CMK (cell line): ENCODE data around the gene ADGRB3.
"Not testable (repeated sequence)": the region's sequence is repeated elsewhere in the genome, so short reads cannot be mapped to it uniquely, and the experiment has no call there.

ENCODE experiments used
- DNase-seq: peaks from one replicate; pipeline ENCODE4 v3.0.0-alpha.2; 2010; ENCODE audit warnings: low read depth

The ADGRB3 gene

DNA sequence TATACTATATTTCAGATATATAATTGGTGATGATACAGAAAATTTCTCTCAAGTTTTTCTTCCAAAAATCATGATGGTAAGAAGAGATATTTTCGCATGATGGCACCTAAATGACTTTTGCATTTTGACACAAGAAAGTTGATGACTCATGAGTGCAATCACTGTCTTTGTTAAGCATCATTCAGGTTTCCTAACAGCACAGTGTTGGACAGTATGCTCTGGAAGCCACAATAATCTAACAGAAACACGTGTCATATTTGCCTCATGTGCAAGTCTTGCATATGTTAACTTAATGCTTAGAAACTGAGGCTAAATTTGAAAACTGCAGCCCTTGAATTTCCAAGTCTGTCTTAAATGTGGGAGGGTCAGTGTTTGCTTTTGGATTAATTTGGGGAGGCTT is 628.2 kb downstream of the ADGRB3 start:
- DNase-seq, result no peak

DNA sequence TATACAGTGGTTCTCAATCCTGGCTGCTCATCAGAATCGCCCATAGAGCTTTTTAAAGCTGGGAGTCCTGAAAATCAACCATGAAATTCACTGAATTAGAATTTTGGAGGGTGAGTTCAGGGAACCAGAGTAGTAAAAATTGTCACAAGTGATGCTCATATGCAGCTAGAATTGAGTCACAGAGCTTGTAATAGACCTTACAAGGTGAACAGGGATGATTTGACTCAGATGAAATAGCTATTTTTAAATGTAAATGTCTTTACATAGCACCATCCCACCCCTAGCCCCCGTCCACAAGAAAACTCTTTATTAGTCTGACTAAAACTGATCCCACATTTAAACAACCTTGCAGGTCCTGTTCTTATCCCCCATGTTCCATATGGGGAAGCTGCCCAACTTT is 630.0 kb downstream of the ADGRB3 start:
- DNase-seq, result no peak

DNA sequence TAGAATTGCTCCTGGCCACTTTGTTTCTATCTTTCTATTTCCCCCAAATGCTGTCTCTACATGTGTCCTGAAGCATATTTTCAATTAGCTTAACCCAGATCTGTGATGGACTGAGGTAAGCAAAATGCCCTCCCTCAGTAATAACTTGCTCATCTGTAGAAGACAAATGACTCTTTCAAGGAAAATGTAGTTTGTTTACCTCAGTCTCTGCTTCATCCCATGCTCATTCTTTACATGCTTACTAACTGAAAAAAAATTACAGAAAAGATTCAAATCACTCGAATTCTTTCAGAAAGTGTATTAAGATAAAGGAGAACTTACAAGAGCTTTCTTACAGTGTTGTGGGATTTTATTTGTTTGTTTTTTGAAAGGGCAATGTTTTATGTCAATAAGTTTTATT is 630.6 kb downstream of the ADGRB3 start:
- no peak for DNase-seq

DNA sequence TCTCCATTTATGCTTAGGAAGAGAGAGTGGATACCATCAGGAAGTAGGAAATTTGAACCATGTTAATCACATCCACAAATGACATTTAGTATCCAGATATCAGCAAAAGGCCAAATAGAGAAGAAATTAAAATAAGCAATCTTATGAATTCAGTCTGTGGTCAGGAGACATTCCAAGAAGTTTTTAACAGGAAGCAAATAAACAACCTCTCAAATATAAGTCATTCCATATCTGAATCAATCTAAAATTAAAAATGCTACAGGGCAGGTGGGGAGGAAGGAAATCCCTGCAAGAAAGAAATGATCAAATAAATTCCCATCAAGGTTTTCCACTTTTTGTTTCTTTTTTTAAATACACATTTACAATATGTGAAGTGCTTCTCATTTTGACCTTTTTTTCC is 641.1 kb downstream of the ADGRB3 start:
- no peak for DNase-seq

DNA sequence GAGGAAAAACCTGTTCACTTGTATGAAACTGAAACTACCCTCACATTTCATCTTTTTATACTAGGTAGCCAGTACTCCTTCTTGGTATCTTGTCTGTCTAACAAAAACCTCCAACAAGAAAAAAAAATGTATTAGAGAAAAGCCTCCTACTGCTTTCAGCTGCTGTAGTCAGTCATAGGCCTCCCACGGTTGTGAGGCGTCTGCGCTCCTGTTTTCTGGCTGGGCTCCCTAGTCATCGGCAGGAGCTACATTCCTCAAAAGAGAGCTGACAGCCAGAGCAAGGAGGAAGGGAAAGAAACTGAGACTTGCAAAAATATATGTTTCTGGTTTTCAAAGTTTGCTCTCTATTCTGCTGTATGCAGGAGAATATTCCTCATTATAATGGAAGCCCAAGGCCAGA is 644.7 kb downstream of the ADGRB3 start:
- DNase-seq, result no peak

DNA sequence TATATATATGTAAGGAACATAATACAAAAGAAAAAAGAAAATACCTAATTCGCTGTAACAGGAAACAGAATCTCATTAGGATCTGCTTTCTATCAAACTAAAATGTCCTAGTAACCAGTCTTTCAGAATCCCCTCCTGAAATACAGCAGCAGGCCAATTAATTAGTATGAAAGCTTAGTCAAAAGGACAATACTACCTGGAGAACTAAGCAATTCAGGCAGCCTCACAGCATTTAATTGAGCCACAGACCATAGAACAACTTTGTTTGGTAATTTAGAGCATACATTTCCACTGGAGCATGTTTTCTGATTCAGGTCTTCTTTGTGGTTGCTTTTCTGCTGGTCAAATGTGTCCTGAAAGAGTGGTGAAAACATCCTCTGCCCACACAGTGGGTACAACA is 645.8 kb downstream of the ADGRB3 start:
- no peak for DNase-seq

DNA sequence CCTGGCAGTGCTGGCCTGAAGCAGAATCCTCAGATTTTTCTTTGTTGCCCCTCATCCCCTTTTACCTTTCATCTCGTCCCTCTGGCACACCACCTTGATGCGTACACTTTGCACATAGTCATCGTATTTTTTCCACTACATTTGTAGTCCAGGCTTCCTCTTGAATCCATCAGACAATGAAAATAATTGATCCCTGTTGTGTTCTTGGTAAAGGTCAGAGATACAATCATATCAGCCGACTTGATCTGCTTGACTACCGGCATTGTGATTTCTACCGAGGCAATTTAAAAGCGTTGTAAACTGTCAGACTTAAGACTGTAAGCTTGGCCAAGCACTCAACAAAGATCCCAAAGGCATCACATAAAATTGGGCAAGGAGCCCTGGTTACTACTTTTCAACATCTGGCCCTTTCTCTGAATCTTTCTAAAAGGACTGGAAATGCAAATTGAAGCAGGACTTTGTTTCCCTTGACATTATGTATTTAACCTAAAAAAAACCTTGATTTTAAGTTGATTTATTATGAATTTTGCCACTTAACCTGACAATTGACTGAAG is 649.2 kb downstream of the ADGRB3 start:
- no peak for DNase-seq

DNA sequence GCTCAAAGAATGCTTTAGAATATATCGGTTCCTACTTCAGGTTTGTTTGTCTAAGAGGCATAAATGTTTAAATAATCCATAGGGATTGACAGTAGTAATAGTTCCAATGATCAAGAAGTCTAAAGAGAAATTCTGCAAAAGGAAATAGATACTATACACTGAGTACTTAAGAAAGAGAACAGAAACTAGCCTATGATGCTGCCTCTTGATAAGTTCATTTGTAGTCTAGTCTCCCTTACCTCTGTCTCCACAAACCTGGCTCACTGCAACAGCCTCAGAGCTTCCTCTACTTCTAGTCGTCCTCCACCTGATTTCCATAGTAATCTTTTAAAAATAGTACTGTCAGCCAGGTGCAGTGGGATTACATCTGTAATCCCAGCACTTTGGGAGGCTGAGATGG is 650.0 kb downstream of the ADGRB3 start:
- no peak for DNase-seq

DNA sequence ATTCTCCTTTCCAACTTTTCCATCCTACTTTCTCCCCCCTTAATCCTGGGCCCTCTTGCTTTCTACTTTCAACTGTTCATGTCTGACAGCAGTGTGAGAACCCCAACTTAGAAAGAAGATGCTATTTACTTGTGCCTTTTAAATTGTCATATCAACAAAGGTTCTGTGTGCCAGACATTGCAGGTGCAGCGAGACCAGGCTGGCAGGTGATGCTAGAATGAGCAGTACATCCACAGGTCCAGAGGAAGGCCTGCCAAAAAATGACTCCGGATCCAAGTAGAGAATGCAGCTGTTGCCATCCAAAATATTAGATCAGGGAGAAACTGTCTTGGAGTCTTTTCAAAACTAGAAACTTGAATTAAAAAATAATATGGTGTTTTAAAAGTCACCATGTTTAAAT is 651.2 kb downstream of the ADGRB3 start:
- DNase-seq, result no peak

DNA sequence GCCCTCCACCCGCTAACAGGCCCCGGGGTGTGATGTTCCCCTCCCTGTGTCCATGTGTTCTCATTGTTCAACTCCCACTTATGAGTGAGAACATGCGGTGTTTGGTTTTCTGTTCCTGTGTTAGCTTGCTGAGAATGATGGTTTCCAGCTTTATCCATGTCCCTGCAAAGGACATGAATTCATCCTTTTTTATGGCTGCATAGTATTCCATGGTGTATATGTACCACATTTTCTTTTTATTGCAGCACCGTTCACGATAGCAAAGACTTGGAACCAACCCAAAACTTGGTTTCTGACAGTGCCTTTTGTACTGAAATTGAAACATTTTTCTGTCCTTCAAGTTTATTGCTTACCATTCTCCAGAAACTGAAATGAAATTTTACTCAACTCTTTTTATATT is 653.1 kb downstream of the ADGRB3 start:
- not testable (repeated sequence) for DNase-seq

DNA sequence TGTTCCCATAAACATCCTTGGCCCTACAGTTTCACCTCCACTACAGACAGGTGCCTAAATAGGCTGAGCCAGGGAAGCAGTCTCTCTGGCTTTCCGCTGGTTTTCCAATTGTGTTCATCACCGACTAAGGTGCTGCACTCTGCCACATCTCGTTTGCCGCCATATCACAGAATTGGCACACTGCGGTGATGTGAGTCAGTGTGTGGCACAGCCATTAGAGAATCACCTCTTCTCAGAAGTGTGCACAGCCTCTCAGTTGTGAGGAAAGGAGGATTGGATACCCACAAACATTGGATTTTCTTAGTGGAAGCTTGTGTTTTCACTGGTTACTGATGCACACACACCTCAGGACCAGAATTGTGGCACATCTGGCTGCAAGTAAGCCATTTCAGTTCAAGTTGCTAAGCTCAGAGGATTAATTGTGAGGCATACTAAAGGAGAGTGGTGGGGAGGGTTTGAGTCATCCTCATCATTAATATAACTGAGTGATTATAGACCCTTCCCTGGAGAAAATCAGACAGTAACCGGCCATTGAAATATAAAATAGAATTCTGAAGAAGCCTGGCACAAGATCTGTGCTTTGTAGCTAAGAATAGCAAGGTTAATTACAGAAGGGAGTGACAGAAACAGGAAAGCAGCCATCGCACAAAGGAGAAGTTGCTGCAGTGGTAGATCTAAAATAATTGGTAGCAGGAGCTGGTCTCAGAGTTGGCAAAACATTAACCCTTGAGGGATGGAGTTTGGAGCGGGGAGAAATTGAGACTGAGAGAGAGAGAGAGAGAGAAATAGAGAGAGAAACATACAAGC is 654.8 kb downstream of the ADGRB3 start:
- no peak for DNase-seq

DNA sequence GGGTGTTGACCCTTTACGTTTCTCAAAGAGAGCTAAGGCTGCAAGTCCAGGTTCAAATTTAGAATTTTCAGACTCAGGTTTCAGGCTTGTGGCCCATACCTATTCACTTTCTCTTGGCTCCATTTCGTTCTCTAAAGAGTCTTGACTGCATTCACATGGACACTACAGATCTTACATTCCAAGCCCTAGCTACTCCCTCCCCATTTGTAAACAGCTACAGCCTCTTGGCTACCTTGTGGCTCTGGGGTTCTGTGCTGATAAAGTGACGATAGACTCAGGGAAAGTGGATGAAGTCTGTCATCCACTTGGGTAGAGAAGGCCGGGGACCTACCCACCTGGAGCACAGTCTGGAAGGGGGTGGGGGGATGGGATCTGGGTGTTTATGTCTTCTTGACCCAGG is 658.4 kb downstream of the ADGRB3 start:
- DNase-seq, result no peak

DNA sequence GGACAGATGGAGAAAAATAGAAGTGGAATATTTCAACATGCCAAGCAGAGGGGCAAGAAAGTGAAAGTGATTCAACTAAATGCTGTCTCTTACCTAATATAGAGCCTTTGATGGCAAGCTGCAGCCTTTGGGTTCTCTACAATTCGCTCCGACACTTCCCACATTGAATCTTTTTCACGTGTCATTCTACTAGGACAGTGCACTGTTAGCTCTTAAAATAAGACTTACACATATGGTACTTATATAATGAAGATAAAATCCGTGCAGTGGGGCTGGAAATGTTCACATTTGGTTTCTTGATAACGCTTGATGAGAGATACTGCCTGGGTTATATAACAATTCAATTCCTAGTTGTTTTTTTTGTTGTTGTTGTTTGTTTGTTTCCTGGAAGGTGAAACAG is 659.3 kb downstream of the ADGRB3 start:
- DNase-seq, result no peak

DNA sequence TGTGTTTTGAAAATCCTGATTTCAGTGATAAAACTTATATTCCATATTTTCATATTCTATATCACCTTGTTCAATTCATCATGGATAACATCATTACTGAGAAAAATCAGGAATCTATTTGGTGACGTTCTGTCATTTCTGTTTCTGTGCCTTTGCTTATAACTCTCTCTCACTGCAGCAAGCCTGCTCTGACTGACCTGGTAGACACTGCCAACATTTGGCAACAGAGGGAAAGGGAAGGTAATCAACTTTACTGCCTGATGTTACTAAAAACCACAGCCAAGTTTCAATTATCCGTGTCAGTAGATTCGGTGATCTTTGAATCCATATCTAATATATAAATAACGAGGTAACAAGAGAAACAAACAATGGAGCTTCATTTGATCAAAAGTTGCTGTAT is 659.8 kb downstream of the ADGRB3 start:
- no peak for DNase-seq

DNA sequence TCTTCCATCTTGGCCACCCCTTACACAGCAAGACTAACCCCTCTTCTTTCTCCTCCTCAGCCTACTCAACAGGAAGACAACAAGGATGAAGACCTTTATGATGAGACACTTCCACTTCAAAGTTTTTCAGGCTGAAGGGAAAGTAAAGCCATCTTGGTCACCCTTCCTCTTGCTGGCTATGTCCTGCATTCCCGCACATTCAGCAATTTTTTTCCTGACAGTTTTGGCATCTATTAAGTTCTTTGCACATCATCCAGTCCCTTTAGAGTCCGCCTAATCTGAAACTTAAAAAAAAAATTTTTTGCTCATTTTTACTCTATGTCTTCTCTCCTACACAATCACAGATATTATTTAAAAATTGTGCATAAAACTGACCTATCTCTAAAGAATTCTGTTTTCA is 668.3 kb downstream of the ADGRB3 start:
- DNase-seq, result no peak

DNA sequence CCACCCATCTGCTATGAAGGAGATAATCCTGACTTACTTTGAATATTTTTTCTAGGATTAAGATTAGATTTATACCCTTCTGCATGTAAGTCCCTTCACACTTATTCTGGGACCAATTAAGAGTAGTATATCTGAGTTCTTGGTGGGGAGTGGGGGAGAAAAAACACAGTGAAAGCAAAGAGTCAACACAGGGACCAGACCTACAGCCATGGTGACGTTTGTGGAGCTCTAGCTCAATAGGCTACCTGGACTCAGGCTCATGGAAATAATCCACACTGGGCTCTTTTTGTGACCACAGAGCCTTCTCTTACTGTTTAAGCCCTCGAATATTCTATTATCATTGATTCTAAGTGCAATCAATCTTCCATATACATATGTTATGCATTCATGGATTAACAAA is 670.4 kb downstream of the ADGRB3 start:
- DNase-seq, result no peak

DNA sequence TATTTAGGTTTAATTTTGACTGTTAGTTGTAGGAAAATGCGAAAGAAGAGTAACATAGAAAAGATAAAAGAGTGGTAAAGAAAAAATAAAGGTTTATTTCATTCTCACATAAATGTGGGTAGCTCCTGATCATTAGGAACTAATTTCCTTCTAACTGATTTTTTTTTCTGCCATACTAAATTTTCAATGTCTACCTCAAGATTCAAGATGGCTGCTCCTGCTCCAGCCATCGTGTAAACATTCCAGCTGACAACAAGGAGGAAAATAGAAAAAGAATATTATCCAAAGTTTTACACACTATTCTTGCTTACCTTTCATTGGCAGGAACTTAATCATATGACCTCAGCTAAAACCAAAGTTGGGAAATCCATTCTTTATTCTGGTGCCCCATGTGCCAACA is 673.5 kb downstream of the ADGRB3 start:
- no peak for DNase-seq

DNA sequence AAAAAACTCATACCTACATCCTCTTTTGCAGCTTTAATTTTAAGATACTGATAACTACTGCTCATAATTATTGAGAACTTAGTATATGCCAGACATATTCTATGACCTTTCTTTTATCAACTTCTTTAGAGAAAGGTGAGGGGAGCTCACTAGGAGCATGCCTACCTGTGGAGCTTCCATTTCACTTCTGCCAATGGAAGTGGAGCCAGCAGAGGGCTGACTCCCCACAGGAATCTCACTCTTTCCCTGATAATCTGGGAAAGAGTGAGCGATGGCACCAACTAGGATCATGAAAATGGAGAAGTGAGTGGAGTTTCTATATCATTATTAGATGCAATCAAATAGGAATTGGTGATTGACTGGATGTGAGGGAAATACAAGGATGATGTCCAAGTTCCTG is 676.8 kb downstream of the ADGRB3 start:
- DNase-seq, result no peak

DNA sequence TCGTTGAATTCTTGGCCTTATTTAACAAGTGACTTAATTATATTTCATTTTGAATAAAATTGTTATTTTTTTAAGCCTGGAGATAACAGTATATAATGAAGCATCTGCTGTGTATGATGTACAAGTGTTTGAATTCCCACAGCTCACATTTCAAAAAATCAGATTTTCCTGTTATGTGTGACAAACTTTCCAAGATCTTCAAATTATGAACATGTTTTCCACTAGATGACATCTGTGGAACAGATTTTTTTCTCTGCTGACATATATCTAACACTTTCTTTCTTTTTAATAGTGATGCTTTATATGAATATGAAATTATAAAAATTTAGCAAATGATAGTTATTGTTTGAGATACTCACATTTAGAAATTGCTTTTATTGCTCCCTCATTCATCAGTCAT is 678.9 kb downstream of the ADGRB3 start:
- DNase-seq, result no peak

DNA sequence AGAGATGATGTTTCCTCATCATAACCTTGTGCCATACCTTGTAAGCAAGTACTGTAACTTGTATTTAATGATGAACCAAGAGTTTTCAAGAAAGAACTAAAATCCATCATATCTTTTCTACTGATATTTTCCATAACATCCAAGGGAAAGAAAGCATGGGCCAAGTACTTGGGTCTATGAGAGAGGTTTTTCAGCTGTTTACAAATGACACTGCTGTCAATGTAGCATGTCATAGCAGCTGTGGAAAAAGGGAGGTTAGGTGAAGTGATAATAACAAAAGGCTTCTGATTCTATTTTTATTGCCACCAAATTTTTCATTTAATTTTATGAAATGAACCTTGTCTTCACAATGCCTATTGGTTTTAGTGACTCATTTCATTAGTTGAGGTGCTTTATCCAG is 679.4 kb downstream of the ADGRB3 start:
- DNase-seq, result no peak

DNA sequence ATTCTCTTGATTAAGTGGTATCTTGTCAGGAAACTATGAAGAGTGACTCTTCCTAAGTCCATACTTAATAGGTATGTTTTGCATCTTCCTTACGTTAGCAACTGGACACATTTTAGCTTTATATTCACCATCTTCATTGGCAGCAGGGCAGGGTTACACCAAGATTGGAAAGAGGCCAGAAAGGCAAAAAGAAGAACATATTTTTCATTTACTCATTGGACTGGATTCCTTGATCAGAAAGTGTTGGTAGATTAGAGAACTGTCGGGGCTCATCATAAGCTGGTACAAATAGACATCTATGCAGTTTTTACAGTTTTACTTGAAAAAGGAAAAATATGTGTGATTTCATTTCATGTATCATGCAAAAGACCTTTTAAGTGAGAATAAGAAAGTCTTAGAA is 696.8 kb downstream of the ADGRB3 start:
- no peak for DNase-seq

DNA sequence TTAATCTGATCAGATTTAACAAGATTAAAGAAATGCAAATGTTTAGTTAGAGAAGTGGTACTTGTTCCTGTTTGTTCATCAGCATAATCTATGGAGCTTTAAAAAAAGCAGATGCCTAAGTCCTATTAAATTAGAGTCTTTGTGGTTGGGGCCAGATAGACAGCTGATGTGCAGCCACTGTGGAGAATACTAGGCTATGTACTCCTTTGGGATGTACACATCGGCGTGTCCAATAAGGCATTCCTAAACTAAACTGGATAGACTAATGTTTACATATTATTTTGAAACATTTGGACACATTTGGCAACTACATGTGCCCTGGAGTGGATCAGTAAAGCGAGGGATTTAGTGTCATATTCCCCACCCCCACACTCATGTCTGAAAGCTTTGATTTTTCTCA is 702.2 kb downstream of the ADGRB3 start:
- DNase-seq, result no peak

DNA sequence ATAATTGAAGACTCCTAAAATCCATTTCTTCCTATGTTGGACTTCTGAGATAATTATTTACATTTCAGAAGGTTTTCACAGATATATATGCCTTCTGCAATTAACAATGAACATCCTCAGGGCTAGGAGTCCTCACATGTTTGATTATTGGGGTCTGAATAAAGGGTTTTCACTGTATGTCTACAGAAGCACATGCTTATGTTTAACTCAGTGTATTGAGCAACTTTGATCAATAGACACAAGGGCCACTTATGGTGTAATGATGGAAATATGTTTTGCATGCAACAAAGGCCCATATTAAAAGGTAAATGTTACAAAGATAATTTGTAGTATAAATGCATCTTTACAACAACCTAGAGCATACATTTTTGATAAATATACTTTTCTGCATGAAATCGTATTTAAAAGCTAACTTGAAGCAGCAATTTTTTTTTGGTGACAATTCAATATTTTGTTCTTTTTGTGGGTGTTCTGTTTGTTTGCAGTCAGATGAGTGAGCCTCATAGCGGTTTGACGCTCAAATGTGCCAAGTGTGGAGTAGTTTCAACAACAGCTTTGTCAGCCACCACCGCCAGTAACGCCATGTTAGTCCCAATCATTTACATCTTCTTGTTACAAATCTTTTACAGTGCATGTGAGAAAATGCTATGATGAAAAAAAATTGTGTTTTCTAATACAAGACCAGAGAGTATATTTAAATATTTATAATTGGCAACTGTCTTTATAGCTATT is 703.5 kb downstream of the ADGRB3 start:
- DNase-seq, result no peak

DNA sequence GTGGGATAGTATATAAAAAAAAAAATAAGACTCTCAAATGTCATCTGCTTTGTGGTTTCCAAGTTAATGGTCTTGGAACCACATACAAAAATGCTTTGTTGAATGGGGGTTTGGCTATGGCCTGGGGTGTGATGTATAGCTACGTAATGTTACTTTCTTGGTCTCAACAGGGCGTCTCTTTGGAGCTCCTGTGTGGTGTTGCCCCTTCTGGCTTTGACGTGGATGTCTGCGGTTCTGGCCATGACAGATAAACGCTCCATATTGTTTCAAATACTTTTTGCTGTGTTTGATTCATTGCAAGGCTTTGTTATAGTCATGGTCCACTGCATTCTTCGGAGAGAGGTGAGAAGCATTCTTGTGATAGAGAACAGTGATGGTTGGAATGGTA is 704.1 kb downstream of the ADGRB3 start:
- DNase-seq, result no peak
